SK-N-SH treated with all-trans-retinoic acid at 6 μM for 48 hours (cell line): ENCODE results near the gene DYSF.

Source experiments
- ATAC-seq: fragments of 200-7000 bp; cut with Tn5 transposase; 3 replicates; pipeline ENCODE4 v1.9.1; 2020; ENCODE audit warnings: mild to moderate bottlenecking, moderate library complexity
- BACH2 ChIP-seq: fragments of 250-450 bp; sonication (Bioruptor Pico); IDR thresholded peaks from 2 replicates; pipeline ENCODE4 v1.9.0; 2021; ENCODE audit warnings: mild to moderate bottlenecking, borderline replicate concordance
- CREB5 ChIP-seq: fragments of 250-450 bp; sonication (Bioruptor Pico); IDR thresholded peaks from 2 replicates; pipeline ENCODE4 v1.5.1; 2020; ENCODE audit warnings: low read depth, mild to moderate bottlenecking, moderate library complexity
- CSDC2 ChIP-seq: fragments of 250-450 bp; sonication (Bioruptor Pico); IDR thresholded peaks from 2 replicates; pipeline ENCODE4 v1.5.0; 2020; ENCODE audit warnings: mild to moderate bottlenecking, moderate library complexity
- ESRRG ChIP-seq: fragments of 250-450 bp; sonication (Bioruptor Pico); IDR thresholded peaks from 2 replicates; pipeline ENCODE4 v1.6.1; 2021; ENCODE audit warnings: mild to moderate bottlenecking
- GLIS3 ChIP-seq: fragments of 250-450 bp; sonication (Bioruptor Pico); IDR thresholded peaks from 2 replicates; pipeline ENCODE4 v1.5.0; 2020; ENCODE audit warnings: mild to moderate bottlenecking, moderate library complexity
- ISL1 ChIP-seq: fragments of 250-450 bp; sonication (Bioruptor Pico); IDR thresholded peaks from 2 replicates; pipeline ENCODE4 v2.1.2; 2022; ENCODE audit warnings: mild to moderate bottlenecking, moderate library complexity
- OSR1 ChIP-seq: fragments of 250-450 bp; sonication (Bioruptor Pico); IDR thresholded peaks from 2 replicates; pipeline ENCODE4 v1.8.0; 2022; ENCODE audit warnings: moderate library complexity, mild to moderate bottlenecking, inconsistent platforms
- POU6F1 ChIP-seq: fragments of 250-450 bp; sonication (Bioruptor Pico); IDR thresholded peaks from 2 replicates; pipeline ENCODE4 v1.8.0; 2021; ENCODE audit warnings: low read depth, mild to moderate bottlenecking, moderate library complexity, borderline replicate concordance
- RARB ChIP-seq: fragments of 250-450 bp; sonication (Bioruptor Pico); IDR thresholded peaks from 2 replicates; pipeline ENCODE4 v1.8.0; 2021; ENCODE audit warnings: mild to moderate bottlenecking, moderate library complexity
- SNAI2 ChIP-seq: fragments of 250-450 bp; sonication (Bioruptor Pico); IDR thresholded peaks from 2 replicates; pipeline ENCODE4 v1.5.0; 2020; ENCODE audit warnings: mild to moderate bottlenecking, moderate library complexity
- TCF4 ChIP-seq: fragments of 250-450 bp; sonication (Bioruptor Pico); IDR thresholded peaks from 2 replicates; pipeline ENCODE4 v1.8.0; 2021; ENCODE audit warnings: mild to moderate bottlenecking, moderate library complexity, borderline replicate concordance
- TOX ChIP-seq: fragments of 250-450 bp; sonication (Bioruptor Pico); IDR thresholded peaks from 2 replicates; pipeline ENCODE4 v1.8.0; 2021; ENCODE audit warnings: mild to moderate bottlenecking, moderate library complexity, borderline replicate concordance
- TSHZ2 ChIP-seq: fragments of 250-450 bp; sonication (Bioruptor Pico); IDR thresholded peaks from 2 replicates; pipeline ENCODE4 v1.5.0; 2020; ENCODE audit warnings: mild to moderate bottlenecking, moderate library complexity
- ZC3H10 ChIP-seq: fragments of 250-450 bp; sonication (Bioruptor Pico); IDR thresholded peaks from 2 replicates; pipeline ENCODE4 v1.5.1; 2021; ENCODE audit warnings: mild to moderate bottlenecking, moderate library complexity
- ZFP3 ChIP-seq: fragments of 250-450 bp; sonication (Bioruptor Pico); IDR thresholded peaks from 2 replicates; pipeline ENCODE4 v1.5.0; 2020; ENCODE audit warnings: mild to moderate bottlenecking, moderate library complexity
- ZFP30 ChIP-seq: fragments of 450-650 bp; formaldehyde crosslinking; IDR thresholded peaks from 2 replicates; pipeline ENCODE4 v1.5.0; 2022; ENCODE audit warnings: mild to moderate bottlenecking, moderate library complexity
- ZNF565 ChIP-seq: fragments of 450-650 bp; formaldehyde crosslinking; conservative IDR thresholded peaks from 2 replicates; pipeline ENCODE4 v1.5.0; 2020; ENCODE audit warnings: low read depth, mild to moderate bottlenecking, moderate library complexity
- ZNF70 ChIP-seq: fragments of 450-650 bp; formaldehyde crosslinking; IDR thresholded peaks from 2 replicates; pipeline ENCODE4 v1.5.0; 2020; ENCODE audit warnings: mild to moderate bottlenecking, moderate library complexity
- TF ChIP-seq, protein P1 (sequence below): fragments of 250-450 bp; sonication (Bioruptor Pico); IDR thresholded peaks from 2 replicates; pipeline ENCODE4 v1.8.0; 2020; ENCODE audit warnings: mild to moderate bottlenecking, moderate library complexity, borderline replicate concordance

Gene DYSF

DNA sequence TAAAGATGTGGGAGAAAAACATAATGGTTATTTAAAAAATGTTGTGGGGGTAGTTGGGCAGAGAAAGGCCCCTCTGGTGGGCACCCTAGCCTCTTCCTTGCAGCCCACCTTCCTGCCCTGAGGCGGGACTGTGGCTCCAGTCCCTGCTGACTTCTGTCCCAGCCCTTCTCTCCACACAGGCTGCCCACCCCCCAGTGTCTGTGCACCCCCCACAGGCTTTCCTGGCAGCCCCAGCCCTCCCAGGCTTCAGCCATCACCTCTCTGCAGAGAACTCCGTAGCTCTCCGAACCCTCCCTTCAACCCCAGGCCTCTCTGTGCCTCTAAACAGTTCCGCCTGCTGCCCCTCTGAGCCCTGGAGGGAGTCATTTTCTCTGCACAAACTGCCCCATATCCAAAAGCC lies 75.4 kb downstream of the DYSF start:
- no peak for ATAC-seq

GRCh38 chr2:71530211-71530610 lies 76.8 kb downstream of the DYSF start:
- no peak for ATAC-seq
- TF ChIP-seq SNAI2 (CRISPR knock-in tag) (no peak), ZFP3 (no peak), POU6F1 (CRISPR knock-in tag) (no peak), ZFP30 (CRISPR knock-in tag) (no peak), CREB5 (CRISPR knock-in tag) (no peak), GLIS3 (CRISPR knock-in tag) (no peak), TSHZ2 (CRISPR knock-in tag) (no peak), ESRRG (CRISPR knock-in tag) (no peak), RARB (CRISPR knock-in tag) (no peak), ISL1 (CRISPR knock-in tag) (no peak)

More for the DNA sequence above, 75.4 kb downstream of the DYSF start:
- TF ChIP-seq CSDC2 (CRISPR knock-in tag): no peak
- TF ChIP-seq SNAI2 (CRISPR knock-in tag): no peak
- no peak for TF ChIP-seq RARB (CRISPR knock-in tag)
- no peak for TF ChIP-seq ZNF70 (CRISPR knock-in tag)
- no peak for TF ChIP-seq ISL1 (CRISPR knock-in tag)
- no peak for TF ChIP-seq TSHZ2 (CRISPR knock-in tag)
- no peak for TF ChIP-seq GLIS3 (CRISPR knock-in tag)
- TF ChIP-seq ZFP30 (CRISPR knock-in tag): no peak
- TF ChIP-seq TOX (CRISPR knock-in tag): no peak
- no peak for TF ChIP-seq POU6F1 (CRISPR knock-in tag)
- no peak for TF ChIP-seq ESRRG (CRISPR knock-in tag)
- no peak for TF ChIP-seq BACH2 (CRISPR knock-in tag)
- TF ChIP-seq TCF4 (CRISPR knock-in tag): no peak

- TF ChIP-seq ZNF70 (CRISPR knock-in tag) (no peak), ZC3H10 (no peak), OSR1 (CRISPR knock-in tag) (no peak), TSHZ2 (CRISPR knock-in tag) (no peak), ZNF565 (no peak)
- TF ChIP-seq, protein P1, sequence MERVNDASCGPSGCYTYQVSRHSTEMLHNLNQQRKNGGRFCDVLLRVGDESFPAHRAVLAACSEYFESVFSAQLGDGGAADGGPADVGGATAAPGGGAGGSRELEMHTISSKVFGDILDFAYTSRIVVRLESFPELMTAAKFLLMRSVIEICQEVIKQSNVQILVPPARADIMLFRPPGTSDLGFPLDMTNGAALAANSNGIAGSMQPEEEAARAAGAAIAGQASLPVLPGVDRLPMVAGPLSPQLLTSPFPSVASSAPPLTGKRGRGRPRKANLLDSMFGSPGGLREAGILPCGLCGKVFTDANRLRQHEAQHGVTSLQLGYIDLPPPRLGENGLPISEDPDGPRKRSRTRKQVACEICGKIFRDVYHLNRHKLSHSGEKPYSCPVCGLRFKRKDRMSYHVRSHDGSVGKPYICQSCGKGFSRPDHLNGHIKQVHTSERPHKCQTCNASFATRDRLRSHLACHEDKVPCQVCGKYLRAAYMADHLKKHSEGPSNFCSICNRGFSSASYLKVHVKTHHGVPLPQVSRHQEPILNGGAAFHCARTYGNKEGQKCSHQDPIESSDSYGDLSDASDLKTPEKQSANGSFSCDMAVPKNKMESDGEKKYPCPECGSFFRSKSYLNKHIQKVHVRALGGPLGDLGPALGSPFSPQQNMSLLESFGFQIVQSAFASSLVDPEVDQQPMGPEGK: no peak
- ATAC-seq: peak; percentile 84
Observed at GRCh38 chr2:71530641-71531332, 77.4 kb downstream of the DYSF start.
